DND-41 (cell line): ENCODE data around the gene ADM2.

Experiments used
- ATAC-seq: fragments of 200-7000 bp; cut with Tn5 transposase; 3 replicates; pipeline ENCODE4 v1.9.1; 2021; ENCODE audit warnings: low read depth; ENCODE audit not compliant: insufficient read depth
- DNase-seq: peaks from one replicate; pipeline ENCODE4 v3.0.0-alpha.2; 2020
- H2AFZ ChIP-seq: 2 replicates; pipeline ENCODE4 v1.6.0; 2012; ENCODE audit warnings: low read depth, low read length
- H3K27ac ChIP-seq: 2 replicates; pipeline ENCODE4 v1.5.1; 2012; ENCODE audit warnings: low read length, inconsistent platforms
- H3K27me3 ChIP-seq: fragments of 200-600 bp; sonication (generic); 2 replicates; pipeline ENCODE4 v1.6.0; 2012; ENCODE audit warnings: low read length, mild to moderate bottlenecking, inconsistent platforms; ENCODE audit not compliant: insufficient read depth, poor library complexity
- H3K36me3 ChIP-seq: 2 replicates; pipeline ENCODE4 v1.5.1; 2012; ENCODE audit warnings: low read length, inconsistent platforms; ENCODE audit not compliant: insufficient read depth
- H3K4me1 ChIP-seq: 2 replicates; pipeline ENCODE4 v1.5.1; 2012; ENCODE audit warnings: mild to moderate bottlenecking, low read length; ENCODE audit not compliant: insufficient read depth
- H3K4me2 ChIP-seq: 2 replicates; pipeline ENCODE4 v1.6.0; 2012; ENCODE audit warnings: mild to moderate bottlenecking, moderate library complexity, low read length, inconsistent platforms; ENCODE audit not compliant: insufficient read depth
- H3K4me3 ChIP-seq, 2 experiments: fragments of 200-600 bp in 1 of 2; shearing (Covaris generic) in 1 of 2; 2 replicates each; pipeline ENCODE4 v1.5.1; 2012 to 2016; ENCODE audit warnings: inconsistent platforms in 2 of 2, low read length in 2 of 2, mild to moderate bottlenecking in 2 of 2, low read depth in 1 of 2, moderate library complexity in 1 of 2
- H3K79me2 ChIP-seq: 2 replicates; pipeline ENCODE4 v1.6.0; 2012; ENCODE audit warnings: low read length, inconsistent platforms; ENCODE audit not compliant: insufficient read depth
- H3K9ac ChIP-seq: 2 replicates; pipeline ENCODE4 v1.6.0; 2012; ENCODE audit warnings: low read depth, mild to moderate bottlenecking, inconsistent platforms, low read length, moderate library complexity
- H3K9me3 ChIP-seq: 2 replicates; pipeline ENCODE4 v1.5.1; 2012; ENCODE audit warnings: low read length, moderate library complexity, mild to moderate bottlenecking, inconsistent platforms; ENCODE audit not compliant: insufficient read depth, severe bottlenecking
- H4K20me1 ChIP-seq: 2 replicates; pipeline ENCODE4 v1.6.0; 2012; ENCODE audit warnings: low read length; ENCODE audit not compliant: insufficient read depth
- CTCF ChIP-seq: IDR thresholded peaks from 2 replicates; pipeline ENCODE4 v1.5.1; 2012; ENCODE audit warnings: borderline replicate concordance, low read length, moderate library complexity, mild to moderate bottlenecking; ENCODE audit not compliant: poor library complexity, severe bottlenecking; ENCODE audit errors: extremely low read depth
- EZH2 ChIP-seq: IDR thresholded peaks from 3 replicates; pipeline ENCODE4 v1.6.1; 2012; ENCODE audit warnings: borderline replicate concordance, low read depth, mild to moderate bottlenecking, moderate library complexity, low read length, inconsistent platforms; ENCODE audit not compliant: severe bottlenecking

Gene ADM2

GRCh38 chr22:50461536-50461935 is 19.8 kb upstream of the ADM2 start:
- DNase-seq (no peak), ATAC-seq (no peak)
- no peak overlapping the region for H3K4me3 ChIP-seq
- H3K9ac ChIP-seq = no peak overlapping the region
- no peaks in the 10 kb centered on the region for H3K4me1 ChIP-seq
- no peaks in the 10 kb centered on the region for H3K27me3 ChIP-seq
- TF ChIP-seq EZH2 = no peak
- TF ChIP-seq CTCF = no peak
- H3K4me2 ChIP-seq = no peak overlapping the region
- H3K36me3 ChIP-seq = peaks cover 98% of the 10 kb centered on the region
- H3K27ac ChIP-seq = no peak overlapping the region
- H3K9me3 ChIP-seq = no peaks in the 10 kb centered on the region
- peaks cover 27% of the 10 kb centered on the region for H3K79me2 ChIP-seq
- no peak overlapping the region for H2AFZ ChIP-seq
- H4K20me1 ChIP-seq = peaks cover 92% of the 10 kb centered on the region

- Histone ChIP-seq H3K27ac (no peak overlapping the region), H3K9ac (no peak overlapping the region), H3K79me2 (peaks cover 31% of the 10 kb centered on the region), H3K4me3 (no peak overlapping the region), H3K9me3 (no peaks in the 10 kb centered on the region), H3K4me1 (no peaks in the 10 kb centered on the region), H3K27me3 (no peaks in the 10 kb centered on the region), H4K20me1 (peaks cover 92% of the 10 kb centered on the region), H3K36me3 (peaks cover 98% of the 10 kb centered on the region), H3K4me2 (no peak overlapping the region), H2AFZ (no peak overlapping the region)
- no peak for DNase-seq
- TF ChIP-seq CTCF (no peak), EZH2 (no peak)
- ATAC-seq = no peak
Measured at GRCh38 chr22:50461979-50462540, 19.3 kb upstream of the ADM2 start.

DNA sequence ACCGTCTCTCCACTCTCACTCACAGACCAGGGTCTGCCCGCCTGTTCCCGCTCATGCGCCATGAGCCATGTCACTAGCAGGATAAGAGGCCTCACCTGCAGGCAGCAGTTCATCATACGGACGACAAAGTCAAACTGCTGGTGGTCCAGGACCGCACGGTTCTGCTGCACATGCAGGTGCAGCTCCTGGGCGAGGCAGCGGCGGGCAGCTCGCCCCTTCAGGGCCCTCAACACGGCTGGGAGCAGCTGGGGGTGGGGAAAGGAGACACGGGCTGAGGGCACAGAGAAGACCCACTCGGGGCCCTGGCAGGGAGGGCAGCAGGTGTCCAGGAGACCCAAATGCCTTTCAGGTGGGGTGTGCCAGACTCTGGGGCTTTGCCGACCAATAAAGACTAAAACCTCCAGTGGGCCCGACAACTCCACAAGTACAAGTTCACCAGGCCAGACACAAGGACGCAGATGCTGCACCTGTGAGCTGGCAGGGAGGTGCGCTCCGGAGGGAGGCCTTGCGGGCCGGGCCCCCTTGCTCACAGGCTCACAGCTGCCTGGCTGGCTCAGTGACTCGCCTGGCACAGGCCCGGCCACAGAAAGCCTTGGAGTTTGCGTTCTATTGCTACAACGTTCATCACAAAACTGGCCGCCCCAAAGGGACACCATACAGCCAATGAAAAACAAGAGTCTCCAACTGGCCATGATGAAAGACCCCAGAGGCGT is 18.0 kb upstream of the ADM2 start:
- DNase-seq (no peak), ATAC-seq (no peak)
- TF ChIP-seq CTCF (no peak), EZH2 (no peak)
- Histone ChIP-seq H4K20me1 (peaks cover 96% of the 10 kb centered on the region), H3K4me3 (no peak overlapping the region), H3K27ac (no peak overlapping the region), H3K27me3 (no peaks in the 10 kb centered on the region), H3K4me1 (peaks cover 8% of the 10 kb centered on the region), H2AFZ (no peak overlapping the region), H3K9me3 (no peaks in the 10 kb centered on the region), H3K79me2 (peaks cover 44% of the 10 kb centered on the region), H3K9ac (no peak overlapping the region), H3K36me3 (peaks cover 100% of the 10 kb centered on the region), H3K4me2 (no peak overlapping the region)
